Effector memory CD4-positive, alpha-beta T cell (primary cell): ENCODE data around the gene FNBP1.
"Not testable (repeated sequence)": the region's sequence is repeated elsewhere in the genome, so short reads cannot be mapped to it uniquely, and the experiment has no call there.

Experiments used
- DNase-seq, 3 donors: peaks; one replicate each; pipeline ENCODE4 v3.0.0-alpha.2; 2020
- H3K27ac ChIP-seq: 2 replicates; pipeline ENCODE4 v1.7.0; 2013; ENCODE audit warnings: mild to moderate bottlenecking, low read length, moderate library complexity; ENCODE audit not compliant: insufficient read depth, poor library complexity, severe bottlenecking
- H3K27me3 ChIP-seq: replicated peaks from 2 replicates; pipeline ENCODE4 v1.7.0; 2013; ENCODE audit warnings: mild to moderate bottlenecking, low read length; ENCODE audit not compliant: insufficient read depth, control insufficient read depth, poor library complexity, severe bottlenecking
- H3K36me3 ChIP-seq: 2 replicates; pipeline ENCODE4 v1.7.0; 2013; ENCODE audit warnings: mild to moderate bottlenecking, low read length, moderate library complexity; ENCODE audit not compliant: control insufficient read depth, insufficient read depth
- H3K4me1 ChIP-seq: 2 replicates; pipeline ENCODE4 v1.7.0; 2013; ENCODE audit warnings: low read length, mild to moderate bottlenecking; ENCODE audit not compliant: control insufficient read depth, insufficient read depth, poor library complexity, severe bottlenecking
- H3K4me3 ChIP-seq: 2 replicates; pipeline ENCODE4 v1.7.0; 2013; ENCODE audit warnings: low read length, low read depth, mild to moderate bottlenecking; ENCODE audit not compliant: insufficient read depth, poor library complexity, severe bottlenecking
- H3K9me3 ChIP-seq: 2 replicates; pipeline ENCODE4 v1.7.0; 2013; ENCODE audit warnings: mild to moderate bottlenecking, low read length, moderate library complexity; ENCODE audit not compliant: control insufficient read depth

The FNBP1 gene

DNA sequence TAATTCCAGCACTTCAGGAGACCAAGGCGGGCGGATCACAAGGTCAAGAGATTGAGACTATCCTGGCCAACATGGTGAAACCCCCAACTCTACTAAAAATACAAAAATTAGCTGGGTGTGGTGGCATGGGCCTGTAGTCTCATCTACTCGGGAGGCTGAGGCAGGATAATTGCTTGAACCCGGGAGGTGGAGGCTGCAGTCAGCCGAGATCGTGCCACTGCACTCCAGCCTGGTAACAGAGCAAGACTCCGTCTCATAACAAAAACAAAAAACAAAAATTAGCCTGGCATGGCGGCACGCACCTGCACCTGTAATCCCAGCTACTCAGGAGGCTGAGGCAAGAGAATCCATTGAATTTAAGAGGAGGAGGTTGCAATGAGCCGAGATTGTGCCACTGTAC lies 33.4 kb downstream of the FNBP1 start:
- Histone ChIP-seq H3K4me1 (peaks cover 29% of the 10 kb centered on the region), H3K27ac (peak overlapping the region; percentile 87)

GRCh38 chr9:130008538-130008937 lies 34.5 kb downstream of the FNBP1 start:
- Histone ChIP-seq H3K4me3 (no peak overlapping the region), H3K36me3 (no peaks in the 10 kb centered on the region), H3K27ac (peak overlapping the region; percentile 87), H3K9me3 (no peaks in the 10 kb centered on the region), H3K4me1 (peaks cover 29% of the 10 kb centered on the region), H3K27me3 (no peaks in the 10 kb centered on the region)
- no peak for DNase-seq

More for the DNA sequence above, 33.4 kb downstream of the FNBP1 start:
- H3K27me3 ChIP-seq, DNase-seq, H3K4me3 ChIP-seq, H3K36me3 ChIP-seq, H3K9me3 ChIP-seq: not testable (repeated sequence)

DNA sequence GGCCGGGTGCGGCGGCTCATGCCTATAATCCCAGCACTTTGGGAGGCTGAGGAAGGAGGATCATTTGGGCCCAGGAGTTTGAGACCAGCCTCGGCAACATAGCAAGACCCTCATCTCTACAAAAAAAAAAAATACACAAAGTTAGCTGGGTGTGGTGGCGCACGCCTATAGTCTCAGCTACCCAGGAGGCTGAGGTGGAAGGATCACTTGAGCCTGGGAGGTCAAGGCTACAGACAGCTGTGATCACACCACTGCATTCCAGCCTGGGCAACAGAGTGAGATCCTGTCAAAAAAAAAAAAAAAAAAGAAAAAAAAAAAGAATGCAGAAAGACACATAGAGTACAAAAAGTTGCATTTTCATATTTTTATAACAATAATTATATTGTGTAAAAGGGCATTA lies 36.0 kb downstream of the FNBP1 start:
- Histone ChIP-seq H3K4me1 (peaks cover 32% of the 10 kb centered on the region), H3K27ac (peak overlapping the region; percentile 87)
- not testable (repeated sequence) for DNase-seq

GRCh38 chr9:130003943-130004552 lies 38.9 kb downstream of the FNBP1 start:
- H3K27me3 ChIP-seq: no peaks in the 10 kb centered on the region
- H3K36me3 ChIP-seq: peaks cover 9% of the 10 kb centered on the region
- H3K9me3 ChIP-seq: no peaks in the 10 kb centered on the region
- peaks cover 34% of the 10 kb centered on the region for H3K4me1 ChIP-seq
- H3K4me3 ChIP-seq: no peak overlapping the region
- peak overlapping the region; percentile 11 for H3K27ac ChIP-seq
- DNase-seq: no peak

More for the DNA sequence above, 36.0 kb downstream of the FNBP1 start:
- not testable (repeated sequence) for H3K36me3 ChIP-seq, H3K9me3 ChIP-seq, H3K4me3 ChIP-seq, H3K27me3 ChIP-seq

- Histone ChIP-seq H3K4me3 (no peak overlapping the region), H3K36me3 (peaks cover 9% of the 10 kb centered on the region), H3K9me3 (no peaks in the 10 kb centered on the region), H3K27me3 (no peaks in the 10 kb centered on the region), H3K27ac (no peak overlapping the region), H3K4me1 (peaks cover 30% of the 10 kb centered on the region)
- no peak for DNase-seq
Observed at GRCh38 chr9:130002320-130002719, 40.7 kb downstream of the FNBP1 start.

DNA sequence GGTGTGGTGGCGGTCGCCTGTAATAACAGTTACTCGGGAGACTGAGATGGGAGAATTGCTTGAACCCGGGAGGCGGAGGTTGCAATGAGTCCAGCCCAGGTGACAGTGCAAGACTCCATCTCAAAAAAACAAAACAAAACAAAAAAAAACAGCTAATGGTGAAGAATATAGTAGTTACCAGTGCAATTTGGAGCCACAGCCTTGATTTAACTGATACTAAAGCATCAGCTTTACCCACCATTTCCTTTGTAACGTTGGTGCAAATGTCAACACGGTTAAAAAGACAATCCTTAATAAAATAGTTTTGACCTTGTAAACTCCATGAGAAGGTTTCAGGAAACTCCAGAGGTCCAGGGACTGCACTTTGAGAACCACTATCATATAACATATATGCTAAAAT lies 41.8 kb downstream of the FNBP1 start:
- H3K27ac ChIP-seq: peak overlapping the region; percentile 25
- peaks cover 9% of the 10 kb centered on the region for H3K36me3 ChIP-seq
- no peaks in the 10 kb centered on the region for H3K27me3 ChIP-seq
- DNase-seq: no peak
- H3K4me1 ChIP-seq: peaks cover 28% of the 10 kb centered on the region
- no peak overlapping the region for H3K4me3 ChIP-seq
- no peaks in the 10 kb centered on the region for H3K9me3 ChIP-seq

- Histone ChIP-seq H3K36me3 (peaks cover 11% of the 10 kb centered on the region), H3K4me3 (no peak overlapping the region), H3K4me1 (peaks cover 43% of the 10 kb centered on the region), H3K27ac (peak overlapping the region; percentile 42), H3K9me3 (no peaks in the 10 kb centered on the region), H3K27me3 (no peaks in the 10 kb centered on the region)
- no peak for DNase-seq
Observed at GRCh38 chr9:129999141-129999510, 43.9 kb downstream of the FNBP1 start.

- peak overlapping the region; percentile 42 for H3K27ac ChIP-seq
- no peak overlapping the region for H3K4me3 ChIP-seq
- DNase-seq: no peak
- no peaks in the 10 kb centered on the region for H3K27me3 ChIP-seq
- H3K4me1 ChIP-seq: peaks cover 43% of the 10 kb centered on the region
- H3K9me3 ChIP-seq: no peaks in the 10 kb centered on the region
- H3K36me3 ChIP-seq: peaks cover 15% of the 10 kb centered on the region
Observed at GRCh38 chr9:129998491-129999140, 44.4 kb downstream of the FNBP1 start.

GRCh38 chr9:129997706-129998105 lies 45.3 kb downstream of the FNBP1 start:
- DNase-seq, H3K27me3 ChIP-seq, H3K27ac ChIP-seq, H3K36me3 ChIP-seq, H3K4me3 ChIP-seq, H3K9me3 ChIP-seq: not testable (repeated sequence)
- peaks cover 43% of the 10 kb centered on the region for H3K4me1 ChIP-seq

DNA sequence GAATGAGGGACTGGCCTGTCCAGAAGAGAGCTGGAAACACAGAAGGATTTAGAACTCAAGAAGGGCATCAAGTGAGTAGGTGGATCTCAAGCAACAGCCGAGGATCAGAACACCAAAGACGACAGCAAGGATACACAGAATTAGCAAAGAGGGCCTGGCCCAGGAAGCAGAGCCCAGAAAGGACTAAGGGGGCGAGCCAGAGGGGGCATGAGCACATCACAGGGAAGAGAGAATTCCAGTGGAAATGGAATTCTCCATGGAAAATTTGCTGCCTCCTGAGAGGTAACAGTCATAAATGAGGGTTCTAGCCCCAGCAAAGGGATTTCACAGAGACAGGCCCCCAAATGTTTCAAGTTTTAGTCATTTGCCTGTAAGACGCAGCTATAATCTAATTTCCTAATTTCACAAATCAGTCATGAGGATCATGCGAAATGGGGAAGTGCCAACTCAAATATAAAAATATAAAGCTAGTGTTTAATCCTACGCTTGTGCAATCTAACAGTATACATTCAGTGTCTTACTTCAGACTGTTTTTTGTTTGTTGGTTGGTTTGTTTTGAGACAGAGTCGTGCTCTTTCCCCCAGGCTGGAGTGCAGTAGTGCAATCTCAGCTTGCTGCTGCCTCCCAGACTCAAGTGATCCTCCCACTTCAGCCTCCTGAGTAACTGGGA lies 46.7 kb downstream of the FNBP1 start:
- Histone ChIP-seq H3K4me3 (no peak overlapping the region), H3K27me3 (no peaks in the 10 kb centered on the region), H3K4me1 (peaks cover 52% of the 10 kb centered on the region), H3K36me3 (peaks cover 6% of the 10 kb centered on the region), H3K27ac (peak overlapping the region; percentile 54), H3K9me3 (no peaks in the 10 kb centered on the region)
- DNase-seq: no peak
